Upper lobe of right lung (tissue), 1 donor: ENCODE measurements around the gene KCNS3. TPM values are rescaled to one million over a fixed set of nuclear protein-coding genes. Genes with fewer than 3 reads are reported as not detected.

Experiments used
- ATAC-seq: fragments of 200-7000 bp; cut with Tn5 transposase; one replicate; pipeline ENCODE4 v1.9.1; 2020; ENCODE audit warnings: mild to moderate bottlenecking, moderate library complexity
- DNase-seq: peaks from one replicate; pipeline ENCODE4 v3.0.0-alpha.2; 2020
- H3K27ac ChIP-seq: fragments of 200-600 bp; one replicate; pipeline ENCODE4 v1.8.0; 2022
- H3K27me3 ChIP-seq: fragments of 200-600 bp; one replicate; pipeline ENCODE4 v1.8.0; 2022; ENCODE audit warnings: mild to moderate bottlenecking
- H3K36me3 ChIP-seq: fragments of 200-600 bp; one replicate; pipeline ENCODE4 v1.8.0; 2022
- H3K4me1 ChIP-seq: fragments of 200-600 bp; one replicate; pipeline ENCODE4 v1.8.0; 2022
- H3K4me3 ChIP-seq: fragments of 200-600 bp; one replicate; pipeline ENCODE4 v1.8.0; 2022; ENCODE audit warnings: mild to moderate bottlenecking
- H3K9me3 ChIP-seq: fragments of 200-600 bp; one replicate; pipeline ENCODE4 v1.8.0; 2022
- CTCF ChIP-seq: fragments of 200-600 bp; IDR thresholded peaks from one replicate; pipeline ENCODE4 v1.8.0; 2022; ENCODE audit warnings: antibody characterized with exemption
- intact Hi-C: fragments of 100-400 bp; cut with DNase I; formaldehyde crosslinking; loops from one replicate; pipeline ENCODE4 v1.11.0; 2022
- total RNA-seq: library from RNA; stranded (reverse); fragmentation: NEBNext Ultra II Directional; extraction: Animal tissue kit (Norgen Biotek cat#: 25700); gene quantifications from one replicate; pipeline ENCODE4 v1.2.1, GENCODE V29; 2021
- donor health status: DM: no; HTN: yes; CAD: no; lungs with severe emphysema.

KCNS3 gene
- total RNA-seq, 1 donor from 2014 or later = 47.8 TPM

DNA sequence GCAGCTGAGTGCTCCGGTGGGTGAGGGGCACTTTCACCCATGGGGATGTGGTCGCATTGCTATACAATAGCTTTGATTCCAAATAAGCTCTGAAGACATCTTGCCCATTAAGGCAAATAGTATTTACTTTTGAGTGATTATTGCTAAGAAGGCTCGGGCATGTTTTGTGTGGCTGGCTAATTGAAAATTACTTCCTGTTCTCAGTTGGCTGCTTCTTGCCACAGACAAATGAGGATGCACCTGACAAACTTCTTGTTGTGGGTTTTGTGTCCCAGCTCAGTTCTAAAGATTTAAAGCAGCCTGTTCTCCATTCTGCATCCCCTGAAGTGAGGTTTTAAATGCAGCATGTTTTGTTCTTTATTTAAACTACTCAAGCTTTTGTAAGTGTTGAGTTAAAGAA lies 88.3 kb downstream of the KCNS3 start:
- Histone ChIP-seq H3K9me3 (no peaks in the 10 kb centered on the region), H3K4me1 (peaks cover 1% of the 10 kb centered on the region), H3K36me3 (no peaks in the 10 kb centered on the region), H3K27me3 (no peaks in the 10 kb centered on the region), H3K27ac (no peak overlapping the region), H3K4me3 (no peak overlapping the region)
- ATAC-seq (no peak), DNase-seq (no peak)
- no peak for TF ChIP-seq CTCF
- intact Hi-C loops = no loop called here

DNA sequence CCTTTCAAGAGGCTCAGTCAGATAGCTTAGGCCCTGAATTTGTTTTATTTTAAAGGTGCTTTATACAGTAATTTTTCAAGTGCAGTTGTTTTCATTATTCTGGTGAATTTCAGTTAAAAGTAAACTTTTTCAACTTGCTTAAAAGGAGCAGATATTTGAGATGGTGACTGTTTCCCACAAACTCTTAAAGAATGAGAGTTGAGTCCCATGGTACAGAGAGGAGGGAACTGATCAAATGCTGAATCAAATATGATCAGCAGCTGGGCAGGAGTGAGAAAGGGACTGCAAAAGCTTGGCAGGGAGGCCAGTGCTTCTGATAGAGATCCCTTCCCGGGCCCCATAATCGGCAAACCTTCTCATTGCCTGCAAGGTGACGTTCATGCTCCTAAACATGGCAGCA lies 91.2 kb downstream of the KCNS3 start:
- no peak for DNase-seq
- Histone ChIP-seq H3K27ac (no peak overlapping the region), H3K27me3 (no peaks in the 10 kb centered on the region), H3K9me3 (no peaks in the 10 kb centered on the region), H3K4me1 (peaks cover 4% of the 10 kb centered on the region), H3K4me3 (no peak overlapping the region), H3K36me3 (no peaks in the 10 kb centered on the region)
- intact Hi-C loops = no loop called here
- TF ChIP-seq CTCF = no peak
- ATAC-seq = no peak

DNA sequence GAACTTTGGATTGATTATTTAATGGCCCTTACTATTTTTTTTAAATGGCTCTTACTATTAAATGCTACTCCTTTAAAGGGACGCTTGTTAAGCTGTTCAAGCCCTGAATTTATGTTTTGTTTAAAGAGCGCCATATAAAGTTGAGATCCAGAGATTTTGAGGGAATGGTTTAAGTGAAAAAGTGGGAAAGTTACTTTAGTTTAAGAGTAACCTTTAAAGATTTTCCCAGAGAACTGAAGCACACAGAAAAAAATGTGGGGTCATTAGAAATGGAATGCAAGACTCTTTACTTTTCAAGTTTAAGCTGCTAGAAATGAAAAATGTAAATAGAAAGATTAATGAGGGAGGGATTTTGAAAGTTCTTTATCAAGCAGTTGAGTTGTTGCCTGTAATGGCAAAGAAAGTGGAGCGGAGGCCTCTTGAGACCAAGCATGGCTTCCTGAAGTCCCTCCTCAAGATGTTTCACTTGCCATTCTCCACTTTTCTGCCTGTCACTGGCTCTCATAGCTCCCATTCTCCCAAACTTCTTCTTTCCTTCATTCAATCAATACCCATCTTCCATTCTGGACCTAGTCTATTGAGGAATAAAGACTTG lies 93.2 kb downstream of the KCNS3 start:
- ATAC-seq = no peak
- TF ChIP-seq CTCF = no peak
- intact Hi-C loops = no loop called here

GRCh38 chr2:17972991-17973390 lies 94.5 kb downstream of the KCNS3 start:
- Histone ChIP-seq H3K36me3 (no peaks in the 10 kb centered on the region), H3K9me3 (no peaks in the 10 kb centered on the region), H3K27me3 (no peaks in the 10 kb centered on the region), H3K27ac (no peak overlapping the region), H3K4me3 (no peak overlapping the region), H3K4me1 (peaks cover 8% of the 10 kb centered on the region)
- ATAC-seq = no peak
- no peak for DNase-seq
- no peak for TF ChIP-seq CTCF
- intact Hi-C loops = no loop called here

More for the DNA sequence above, 93.2 kb downstream of the KCNS3 start:
- no peak overlapping the region for H3K4me3 ChIP-seq
- no peaks in the 10 kb centered on the region for H3K36me3 ChIP-seq
- H3K4me1 ChIP-seq = peaks cover 4% of the 10 kb centered on the region
- H3K27me3 ChIP-seq = no peaks in the 10 kb centered on the region
- no peaks in the 10 kb centered on the region for H3K9me3 ChIP-seq
- H3K27ac ChIP-seq = peak overlapping the region; percentile 15
- DNase-seq = no peak

DNA sequence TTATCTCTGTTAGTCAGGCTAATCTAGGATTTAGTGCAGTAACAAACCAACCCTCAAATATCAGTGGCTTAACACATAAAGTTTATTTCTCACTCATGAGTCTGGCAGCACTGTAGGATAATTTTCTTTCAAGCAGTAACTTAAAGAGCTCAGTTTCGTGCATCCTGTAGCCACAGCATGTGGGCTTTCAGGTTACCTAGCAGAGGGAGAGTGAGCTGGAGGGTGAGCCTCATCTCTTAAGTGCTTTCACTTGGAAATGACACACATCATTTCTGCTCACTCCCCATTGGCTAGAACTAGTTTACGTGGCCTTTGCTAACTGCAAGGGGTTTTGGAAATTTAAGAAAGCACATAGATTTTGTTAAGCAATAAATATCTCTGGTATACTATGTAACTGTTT lies 96.9 kb downstream of the KCNS3 start:
- intact Hi-C loops = no loop called here

More for the DNA sequence above, 96.9 kb downstream of the KCNS3 start:
- TF ChIP-seq CTCF = no peak
- Histone ChIP-seq H3K27me3 (no peaks in the 10 kb centered on the region), H3K9me3 (no peaks in the 10 kb centered on the region), H3K27ac (no peak overlapping the region), H3K4me1 (peaks cover 8% of the 10 kb centered on the region), H3K4me3 (no peak overlapping the region), H3K36me3 (no peaks in the 10 kb centered on the region)
- DNase-seq (no peak), ATAC-seq (no peak)
